CD4-positive, alpha-beta memory T cell (primary cell): ENCODE results near the gene ARHGDIB. TPM values are rescaled to one million over a fixed set of nuclear protein-coding genes. Genes with fewer than 3 reads are reported as not detected.
A peak's percentile ranks its signal among the peaks of the same experiment; 100 is the strongest.

Experiments
- CTCF ChIA-PET: fragments of 350-600 bp; sonication (Branson Sonifier 250); formaldehyde crosslinking; loops from one replicate; lab custom pipeline; 2021; ENCODE audit warnings: inconsistent platforms; ENCODE audit not compliant: partially characterized antibody; lab: Charles Lee
- POLR2A ChIA-PET: fragments of 350-600 bp; sonication (Branson Sonifier 250); formaldehyde crosslinking; loops from one replicate; lab custom pipeline; 2021; ENCODE audit not compliant: partially characterized antibody; lab: Charles Lee
- DNase-seq, 5 donors: peaks; one replicate each; pipeline versions ENCODE4 v3.0.0 to v3.0.0-alpha.2; 2020 to 2022; ENCODE audit warnings: mixed read lengths in 1 of 5
- H3K27ac ChIP-seq: one replicate; pipeline ENCODE4 v1.7.0; 2013; ENCODE audit warnings: low read depth, low read length
- H3K27me3 ChIP-seq: 2 replicates; pipeline ENCODE4 v1.7.0; 2013; ENCODE audit warnings: mild to moderate bottlenecking, low read length, moderate library complexity; ENCODE audit not compliant: insufficient read depth
- H3K36me3 ChIP-seq: 2 replicates; pipeline ENCODE4 v1.7.0; 2013; ENCODE audit warnings: mild to moderate bottlenecking, low read length, moderate library complexity; ENCODE audit not compliant: insufficient read depth
- H3K4me1 ChIP-seq: 2 replicates; pipeline ENCODE4 v1.7.0; 2013; ENCODE audit warnings: mild to moderate bottlenecking, low read length, moderate library complexity; ENCODE audit not compliant: insufficient read depth
- H3K4me3 ChIP-seq, 2 donors: one replicate each; pipeline ENCODE4 v1.7.0; 2013; ENCODE audit warnings: low read length in 2 of 2, mild to moderate bottlenecking in 1 of 2
- H3K9me3 ChIP-seq, 2 donors: one replicate each; pipeline ENCODE4 v1.7.0; 2013; ENCODE audit warnings: low read length in 2 of 2, control low read depth in 1 of 2; ENCODE audit not compliant: control insufficient read depth in 1 of 2
- H3K27ac Mint-ChIP-seq, 7 donors: one replicate each; pipeline ENCODE4 v1.8.0; 2020 to 2021; ENCODE audit warnings: mixed read lengths in 7 of 7, mild to moderate bottlenecking in 6 of 7, inconsistent platforms in 3 of 7, moderate library complexity in 3 of 7
- H3K27me3 Mint-ChIP-seq, 2 donors: one replicate each; pipeline ENCODE4 v1.8.0; 2020 to 2021; ENCODE audit warnings: mixed read lengths in 2 of 2
- H3K36me3 Mint-ChIP-seq, 2 donors: one replicate each; pipeline ENCODE4 v1.8.0; 2020 to 2021; ENCODE audit warnings: mixed read lengths in 2 of 2, inconsistent platforms in 1 of 2, mild to moderate bottlenecking in 1 of 2
- H3K4me1 Mint-ChIP-seq, 4 donors: one replicate each; pipeline ENCODE4 v1.8.0; 2020 to 2021; ENCODE audit warnings: mixed read lengths in 4 of 4, mild to moderate bottlenecking in 1 of 4
- H3K4me3 Mint-ChIP-seq, 8 donors: one replicate each; pipeline ENCODE4 v1.8.0; 2020 to 2021; ENCODE audit warnings: mixed read lengths in 8 of 8, mild to moderate bottlenecking in 7 of 8, moderate library complexity in 6 of 8, inconsistent platforms in 3 of 8
- H3K9me3 Mint-ChIP-seq, 8 donors: one replicate each; pipeline ENCODE4 v1.8.0; 2020 to 2021; ENCODE audit warnings: mixed read lengths in 8 of 8, mild to moderate bottlenecking in 5 of 8, inconsistent platforms in 3 of 8, moderate library complexity in 1 of 8
- intact Hi-C: fragments of 100-400 bp; cut with micrococcal nuclease; formaldehyde crosslinking; loops from one replicate; pipeline ENCODE4 v1.15.1; 2023
- polyA plus RNA-seq, 2 donors: library from polyadenylated mRNA; unstranded; fragments of 300-500 nt; fragmentation: Illumina TruSeq; gene quantifications; one replicate each; pipeline ENCODE4 v1.2.3, GENCODE V29; 2021
- total RNA-seq, 2 experiments: library from RNA; stranded (reverse); gene quantifications; one replicate each; pipeline ENCODE4 v1.2.3, GENCODE V29; 2021

The ARHGDIB gene
- total and polyA plus RNA-seq, 4 experiments from 2014 or later = 717 to 4,406 (median 1,865) TPM

DNA sequence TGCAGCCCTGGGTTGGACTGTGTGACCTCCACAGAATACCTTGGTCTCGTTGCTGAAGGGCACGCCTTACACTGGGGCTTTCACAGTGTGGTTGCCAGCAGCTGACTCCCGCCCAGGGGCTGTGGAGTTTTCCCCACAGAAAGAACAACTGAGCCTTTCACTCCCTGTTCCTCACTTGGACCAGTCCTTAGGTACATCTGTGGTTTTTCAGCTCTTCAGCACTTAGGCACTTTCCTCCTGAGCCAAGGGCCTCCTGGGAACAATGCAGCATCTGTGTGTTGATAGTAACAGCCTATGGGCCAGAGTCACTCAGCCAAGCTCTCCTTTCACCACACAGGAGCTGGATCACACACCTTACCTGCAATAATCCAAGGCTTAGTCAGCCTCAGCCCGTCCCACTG, 48.0 kb downstream of the ARHGDIB start:
- no peak overlapping the region for H3K4me3 ChIP-seq
- intact Hi-C loops = no loop called here
- H3K36me3 Mint-ChIP-seq = peaks cover 82% of the 10 kb centered on the region in 2 donors
- POLR2A ChIA-PET = no interaction called here
- H3K4me1 Mint-ChIP-seq = peaks cover 0 to 7% (median 2%) of the 10 kb centered on the region in 4 donors
- H3K27me3 ChIP-seq = no peaks in the 10 kb centered on the region
- no peaks in the 10 kb centered on the region for H3K4me1 ChIP-seq
- no peaks in the 10 kb centered on the region for H3K27me3 Mint-ChIP-seq
- H3K4me3 Mint-ChIP-seq = no peak overlapping the region
- H3K9me3 Mint-ChIP-seq = peaks cover 0 to 2% (median 0%) of the 10 kb centered on the region in 8 donors
- peak overlapping the region in 2 of 7 donors; percentile 18 to 26 for H3K27ac Mint-ChIP-seq
- H3K36me3 ChIP-seq = peaks cover 50% of the 10 kb centered on the region
- CTCF ChIA-PET = interaction anchor here (1.8 kb wide), 1 partner anchor 24 kb away, joined by 8 read pairs; the partner anchor contains the start of gene ERP27
- no peak overlapping the region for H3K27ac ChIP-seq
- no peak for DNase-seq
- H3K9me3 ChIP-seq = no peaks in the 10 kb centered on the region

DNA sequence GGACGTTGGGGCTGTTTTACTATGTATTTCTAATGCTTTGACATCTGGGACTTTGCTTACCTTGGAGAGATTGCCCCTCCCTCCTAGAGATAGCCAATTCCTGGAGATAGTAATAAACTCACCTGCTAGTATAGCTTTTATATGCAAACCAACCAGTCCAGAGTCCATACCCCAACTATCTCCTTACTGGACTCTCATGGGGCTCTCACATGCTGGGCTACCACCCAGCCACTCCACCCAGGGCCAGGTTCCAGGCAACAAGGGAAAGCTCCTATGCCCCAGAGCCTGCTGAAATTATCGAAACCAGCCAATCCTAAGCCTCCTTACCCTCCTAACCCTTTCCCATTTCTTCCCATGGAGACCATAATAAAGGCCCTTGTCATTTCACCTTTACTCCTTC, 50.3 kb downstream of the ARHGDIB start:
- ChIA-PET CTCF (no interaction called here), POLR2A (no interaction called here)
- Mint-ChIP-seq H3K27ac (peak overlapping the region in 3 of 7 donors; percentile 17 to 79 (median 29)), H3K36me3 (peaks cover 71 to 72% of the 10 kb centered on the region in 2 donors), H3K27me3 (no peaks in the 10 kb centered on the region), H3K4me1 (peaks cover 0 to 9% (median 3%) of the 10 kb centered on the region in 4 donors), H3K9me3 (peaks cover 0 to 2% (median 0%) of the 10 kb centered on the region in 8 donors), H3K4me3 (no peak overlapping the region)
- Histone ChIP-seq H3K9me3 (no peaks in the 10 kb centered on the region), H3K27ac (no peak overlapping the region), H3K4me1 (no peaks in the 10 kb centered on the region), H3K4me3 (no peak overlapping the region), H3K36me3 (peaks cover 29% of the 10 kb centered on the region), H3K27me3 (no peaks in the 10 kb centered on the region)
- DNase-seq = no peak
- intact Hi-C loops = no loop called here

DNA sequence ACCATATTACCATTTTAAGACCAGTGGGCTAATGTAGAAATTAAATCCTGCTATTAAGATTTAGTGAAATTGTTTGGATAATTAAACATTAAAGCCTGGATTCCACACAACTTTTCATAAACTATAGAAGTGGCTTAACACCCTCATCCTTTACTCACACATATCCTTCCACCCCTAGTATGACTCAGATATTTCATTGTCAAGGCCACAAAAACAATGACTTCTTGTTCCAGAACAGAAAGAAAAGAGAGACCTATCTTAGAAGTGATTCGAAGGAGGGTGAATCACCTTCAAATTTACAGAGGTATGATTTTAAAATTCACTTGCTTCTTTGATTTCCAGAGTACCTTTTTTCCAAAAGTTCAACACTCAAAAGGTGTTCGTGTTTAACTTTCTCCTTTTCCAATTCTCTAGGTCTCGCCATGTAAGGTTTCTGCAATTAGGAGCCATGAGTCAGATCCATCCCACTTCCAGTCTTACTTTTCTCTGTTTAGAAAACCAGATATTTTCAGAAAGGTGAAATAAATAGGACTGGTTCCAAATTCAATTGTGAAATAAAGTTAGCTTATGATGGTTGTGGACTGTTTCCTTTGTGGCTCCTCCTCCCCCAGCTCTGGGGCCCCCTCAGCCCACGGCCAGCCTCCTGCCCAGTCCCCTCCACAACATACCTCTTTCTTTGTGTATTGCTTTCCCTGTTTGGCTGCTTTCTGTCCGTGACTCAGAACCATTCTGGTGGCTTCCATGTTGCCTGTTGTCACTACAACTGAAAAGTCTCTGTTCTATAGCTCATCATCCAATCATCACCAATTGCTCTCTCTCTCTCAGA, 51.1 kb downstream of the ARHGDIB start:
- Mint-ChIP-seq H3K27me3 (no peaks in the 10 kb centered on the region), H3K36me3 (peaks cover 65 to 66% of the 10 kb centered on the region in 2 donors), H3K9me3 (peaks cover 0 to 2% (median 0%) of the 10 kb centered on the region in 8 donors), H3K4me3 (no peak overlapping the region), H3K4me1 (peaks cover 3 to 13% (median 6%) of the 10 kb centered on the region in 4 donors), H3K27ac (peak overlapping the region in 4 of 7 donors; percentile 22 to 78 (median 48))
- Histone ChIP-seq H3K27me3 (no peaks in the 10 kb centered on the region), H3K9me3 (no peaks in the 10 kb centered on the region), H3K4me1 (peaks cover under 1% of the 10 kb centered on the region), H3K27ac (no peak overlapping the region), H3K36me3 (peaks cover 21% of the 10 kb centered on the region), H3K4me3 (no peak overlapping the region)
- intact Hi-C loops = no loop called here
- DNase-seq = no peak
- CTCF ChIA-PET = interaction anchor here (0.9 kb wide), 1 partner anchor 28 kb away, joined by 3 read pairs; the partner anchor contains the start of gene ERP27
- POLR2A ChIA-PET = no interaction called here

DNA sequence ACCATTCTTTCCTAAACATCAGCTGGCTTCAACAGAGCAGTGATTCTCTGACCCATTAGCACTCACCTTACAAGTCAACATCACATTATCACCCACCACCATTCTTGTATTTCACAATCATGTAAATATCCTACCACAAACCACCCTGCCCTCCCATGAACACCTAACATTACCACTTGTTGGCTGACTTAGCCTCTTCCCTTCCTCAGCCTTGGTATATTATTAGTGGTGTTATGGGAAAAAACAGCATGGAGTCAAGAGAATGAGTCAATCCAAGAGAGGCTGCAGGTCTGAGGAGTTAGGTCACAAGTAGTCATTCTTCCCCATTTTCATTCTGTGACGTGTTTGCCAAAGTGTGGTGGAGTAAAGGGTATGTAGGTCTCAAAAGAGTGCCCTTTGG, 53.4 kb downstream of the ARHGDIB start:
- Mint-ChIP-seq H3K36me3 (peaks cover 43 to 47% of the 10 kb centered on the region in 2 donors), H3K4me3 (no peak overlapping the region), H3K9me3 (peaks cover 0 to 2% (median 0%) of the 10 kb centered on the region in 8 donors), H3K27ac (peak overlapping the region in 2 of 7 donors; percentile 0 to 32), H3K4me1 (peaks cover 7 to 16% (median 14%) of the 10 kb centered on the region in 4 donors), H3K27me3 (no peaks in the 10 kb centered on the region)
- Histone ChIP-seq H3K9me3 (no peaks in the 10 kb centered on the region), H3K4me1 (peaks cover 6% of the 10 kb centered on the region), H3K4me3 (no peak overlapping the region), H3K36me3 (peaks cover under 1% of the 10 kb centered on the region), H3K27ac (no peak overlapping the region), H3K27me3 (no peaks in the 10 kb centered on the region)
- POLR2A ChIA-PET = no interaction called here
- DNase-seq = no peak
- CTCF ChIA-PET = no interaction called here
- intact Hi-C loops = no loop called here

DNA sequence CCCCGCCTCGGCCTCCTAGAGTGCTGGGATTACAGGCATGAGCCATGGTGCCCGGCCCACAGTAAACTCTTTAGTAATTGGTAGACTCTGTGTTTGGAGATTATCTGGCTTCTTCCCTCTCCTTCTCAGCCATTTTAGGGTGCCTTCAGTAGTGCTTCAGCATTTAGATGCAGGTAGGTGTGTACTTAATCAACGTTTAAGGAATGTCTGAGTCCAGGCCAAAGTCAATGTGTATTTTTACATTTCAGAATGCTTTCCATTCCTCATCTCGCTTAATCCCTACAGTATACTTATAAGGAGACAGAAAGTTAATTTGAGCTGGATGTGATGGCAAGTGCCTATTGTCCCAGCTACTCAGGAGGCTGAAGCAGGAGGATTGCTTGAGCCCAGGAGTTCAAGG, 55.3 kb downstream of the ARHGDIB start:
- Mint-ChIP-seq H3K4me1 (peaks cover 12 to 19% (median 17%) of the 10 kb centered on the region in 4 donors), H3K36me3 (peaks cover 32 to 33% of the 10 kb centered on the region in 2 donors), H3K27me3 (no peaks in the 10 kb centered on the region), H3K4me3 (no peak overlapping the region), H3K9me3 (peaks cover 0 to 2% (median 0%) of the 10 kb centered on the region in 8 donors), H3K27ac (no peak overlapping the region)
- H3K27ac ChIP-seq = no peak overlapping the region
- no peak for DNase-seq
- no peaks in the 10 kb centered on the region for H3K36me3 ChIP-seq
- H3K27me3 ChIP-seq = no peaks in the 10 kb centered on the region
- ChIA-PET POLR2A (no interaction called here), CTCF (interaction anchor here (0.6 kb wide), 1 partner anchor 152 kb away, joined by 3 read pairs; no protein-coding TSS in a partner anchor)
- intact Hi-C loops = no loop called here
- peaks cover 6% of the 10 kb centered on the region for H3K4me1 ChIP-seq
- H3K9me3 ChIP-seq = no peaks in the 10 kb centered on the region
- no peak overlapping the region for H3K4me3 ChIP-seq

DNA sequence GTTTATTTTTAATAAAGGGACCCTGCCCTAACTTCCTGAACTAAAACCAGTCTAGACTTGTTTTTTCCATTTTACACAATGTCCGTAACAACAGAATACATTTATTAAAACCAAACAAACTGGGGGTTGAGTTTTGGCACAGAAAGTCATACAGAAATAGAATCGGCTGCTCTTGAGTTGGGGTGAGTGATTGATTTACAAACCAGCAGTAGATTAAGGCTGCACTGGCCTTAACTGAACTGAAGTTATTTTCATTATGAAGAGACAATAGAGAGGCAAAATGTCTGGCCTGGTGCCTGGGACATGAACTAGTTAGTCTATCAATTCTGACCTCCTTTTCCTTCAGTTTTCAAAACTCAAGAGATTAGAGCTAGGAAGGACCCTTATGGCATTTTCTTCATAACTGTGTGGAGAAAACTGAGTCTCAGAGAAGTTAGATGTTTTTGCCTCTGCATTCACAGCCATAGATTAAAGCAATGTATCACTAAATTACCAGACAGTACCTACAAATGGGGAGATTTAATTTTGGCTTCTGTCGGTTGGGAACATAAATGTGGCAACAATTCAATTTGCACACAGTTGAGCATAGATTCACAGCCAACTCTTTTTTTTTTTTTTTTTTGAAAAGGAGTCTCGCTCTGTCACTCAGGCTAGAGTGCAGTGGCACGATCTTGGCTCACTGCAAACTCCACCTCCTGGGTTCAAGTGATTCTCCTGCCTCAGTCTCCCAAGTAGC, 56.0 kb downstream of the ARHGDIB start:
- peaks cover 6% of the 10 kb centered on the region for H3K4me1 ChIP-seq
- no peaks in the 10 kb centered on the region for H3K27me3 ChIP-seq
- H3K4me3 Mint-ChIP-seq = no peak overlapping the region
- H3K27me3 Mint-ChIP-seq = no peaks in the 10 kb centered on the region
- intact Hi-C loops = no loop called here
- peak overlapping the region in 2 of 7 donors; percentile 48 to 59 for H3K27ac Mint-ChIP-seq
- H3K36me3 ChIP-seq = no peaks in the 10 kb centered on the region
- H3K4me1 Mint-ChIP-seq = peaks cover 12 to 19% (median 15%) of the 10 kb centered on the region in 4 donors
- H3K9me3 Mint-ChIP-seq = peaks cover 0 to 2% (median 0%) of the 10 kb centered on the region in 8 donors
- H3K9me3 ChIP-seq = no peaks in the 10 kb centered on the region
- DNase-seq = no peak
- H3K4me3 ChIP-seq = no peak overlapping the region
- POLR2A ChIA-PET = no interaction called here
- CTCF ChIA-PET = no interaction called here
- peaks cover 26 to 27% of the 10 kb centered on the region in 2 donors for H3K36me3 Mint-ChIP-seq
- H3K27ac ChIP-seq = no peak overlapping the region

DNA sequence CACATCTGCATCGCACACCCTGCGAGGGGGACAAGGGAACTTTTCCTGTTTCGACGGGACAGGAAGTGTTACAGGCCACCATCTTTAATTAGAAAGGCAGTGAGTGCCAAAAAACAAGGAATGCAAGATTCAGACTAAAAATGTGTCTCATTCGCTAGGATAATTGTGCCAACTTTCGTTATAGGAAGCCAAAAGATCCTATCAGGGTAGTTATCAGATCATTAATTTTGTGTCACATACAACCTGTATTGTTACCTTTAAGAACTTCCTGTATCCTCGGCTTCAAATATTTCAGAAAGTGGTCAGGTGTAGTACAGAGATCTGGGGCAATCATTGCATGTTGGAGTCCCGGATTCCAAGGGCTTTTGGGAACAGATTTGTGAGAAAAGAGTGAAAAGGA, 56.5 kb downstream of the ARHGDIB start:
- no peak for DNase-seq
- Mint-ChIP-seq H3K36me3 (peaks cover 22% of the 10 kb centered on the region in 2 donors), H3K4me1 (peaks cover 12 to 19% (median 14%) of the 10 kb centered on the region in 4 donors), H3K4me3 (peak overlapping the region in 1 of 8 donors; percentile 6), H3K27ac (peak overlapping the region in 2 of 7 donors; percentile 48 to 59), H3K9me3 (peaks cover 0 to 2% (median 0%) of the 10 kb centered on the region in 8 donors), H3K27me3 (no peaks in the 10 kb centered on the region)
- no peaks in the 10 kb centered on the region for H3K36me3 ChIP-seq
- H3K9me3 ChIP-seq = no peaks in the 10 kb centered on the region
- intact Hi-C loops = no loop called here
- H3K4me1 ChIP-seq = peaks cover 6% of the 10 kb centered on the region
- POLR2A ChIA-PET = no interaction called here
- no peaks in the 10 kb centered on the region for H3K27me3 ChIP-seq
- H3K4me3 ChIP-seq = no peak overlapping the region
- H3K27ac ChIP-seq = no peak overlapping the region
- CTCF ChIA-PET = no interaction called here
